GM04503 (cell line): ENCODE measurements around the gene JAK3.
"Not testable (repeated sequence)": the region's sequence is repeated elsewhere in the genome, so short reads cannot be mapped to it uniquely, and the experiment has no call there.

Experiments
- DNase-seq: peaks from one replicate; pipeline ENCODE4 v3.0.0-alpha.2; 2012; ENCODE audit warnings: low read depth

Gene JAK3

GRCh38 chr19:17777840-17778239 lies 69.9 kb downstream of the JAK3 start:
- not testable (repeated sequence) for DNase-seq

GRCh38 chr19:17775991-17776803 lies 71.6 kb downstream of the JAK3 start:
- no peak for DNase-seq

- DNase-seq = no peak
Observed at GRCh38 chr19:17775245-17775927, 72.4 kb downstream of the JAK3 start.
